SK-N-SH treated with all-trans-retinoic acid at 6 μM for 48 hours (cell line): Measurements from ENCODE around the gene SMIM41.

ENCODE experiments used
- ATAC-seq: fragments of 200-7000 bp; cut with Tn5 transposase; 3 replicates; pipeline ENCODE4 v1.9.1; 2020; ENCODE audit warnings: mild to moderate bottlenecking, moderate library complexity
- ARNTL ChIP-seq: fragments of 450-650 bp; formaldehyde crosslinking; IDR thresholded peaks from 2 replicates; pipeline ENCODE4 v1.5.0; 2020; ENCODE audit warnings: low read depth, mild to moderate bottlenecking, moderate library complexity, borderline replicate concordance
- BACH2 ChIP-seq: fragments of 250-450 bp; sonication (Bioruptor Pico); IDR thresholded peaks from 2 replicates; pipeline ENCODE4 v1.9.0; 2021; ENCODE audit warnings: mild to moderate bottlenecking, borderline replicate concordance
- CREB5 ChIP-seq: fragments of 250-450 bp; sonication (Bioruptor Pico); IDR thresholded peaks from 2 replicates; pipeline ENCODE4 v1.5.1; 2020; ENCODE audit warnings: low read depth, mild to moderate bottlenecking, moderate library complexity
- CSDC2 ChIP-seq: fragments of 250-450 bp; sonication (Bioruptor Pico); IDR thresholded peaks from 2 replicates; pipeline ENCODE4 v1.5.0; 2020; ENCODE audit warnings: mild to moderate bottlenecking, moderate library complexity
- CSRNP3 ChIP-seq: fragments of 250-450 bp; sonication (Bioruptor Pico); IDR thresholded peaks from 2 replicates; pipeline ENCODE4 v1.5.1; 2021; ENCODE audit warnings: mild to moderate bottlenecking, moderate library complexity
- ESRRG ChIP-seq: fragments of 250-450 bp; sonication (Bioruptor Pico); IDR thresholded peaks from 2 replicates; pipeline ENCODE4 v1.6.1; 2021; ENCODE audit warnings: mild to moderate bottlenecking
- GLIS3 ChIP-seq: fragments of 250-450 bp; sonication (Bioruptor Pico); IDR thresholded peaks from 2 replicates; pipeline ENCODE4 v1.5.0; 2020; ENCODE audit warnings: mild to moderate bottlenecking, moderate library complexity
- ISL1 ChIP-seq: fragments of 250-450 bp; sonication (Bioruptor Pico); IDR thresholded peaks from 2 replicates; pipeline ENCODE4 v2.1.2; 2022; ENCODE audit warnings: mild to moderate bottlenecking, moderate library complexity
- OSR1 ChIP-seq: fragments of 250-450 bp; sonication (Bioruptor Pico); IDR thresholded peaks from 2 replicates; pipeline ENCODE4 v1.8.0; 2022; ENCODE audit warnings: moderate library complexity, mild to moderate bottlenecking, inconsistent platforms
- PATZ1 ChIP-seq: fragments of 250-450 bp; sonication (Bioruptor Pico); IDR thresholded peaks from 2 replicates; pipeline ENCODE4 v1.8.0; 2020; ENCODE audit warnings: mild to moderate bottlenecking, moderate library complexity, borderline replicate concordance
- PPARA ChIP-seq: fragments of 250-450 bp; sonication (Bioruptor Pico); IDR thresholded peaks from 2 replicates; pipeline ENCODE4 v1.5.0; 2020; ENCODE audit warnings: mild to moderate bottlenecking, borderline replicate concordance
- RARB ChIP-seq: fragments of 250-450 bp; sonication (Bioruptor Pico); IDR thresholded peaks from 2 replicates; pipeline ENCODE4 v1.8.0; 2021; ENCODE audit warnings: mild to moderate bottlenecking, moderate library complexity
- SNAI2 ChIP-seq: fragments of 250-450 bp; sonication (Bioruptor Pico); IDR thresholded peaks from 2 replicates; pipeline ENCODE4 v1.5.0; 2020; ENCODE audit warnings: mild to moderate bottlenecking, moderate library complexity
- TCF4 ChIP-seq: fragments of 250-450 bp; sonication (Bioruptor Pico); IDR thresholded peaks from 2 replicates; pipeline ENCODE4 v1.8.0; 2021; ENCODE audit warnings: mild to moderate bottlenecking, moderate library complexity, borderline replicate concordance
- TOX ChIP-seq: fragments of 250-450 bp; sonication (Bioruptor Pico); IDR thresholded peaks from 2 replicates; pipeline ENCODE4 v1.8.0; 2021; ENCODE audit warnings: mild to moderate bottlenecking, moderate library complexity, borderline replicate concordance
- TSHZ2 ChIP-seq: fragments of 250-450 bp; sonication (Bioruptor Pico); IDR thresholded peaks from 2 replicates; pipeline ENCODE4 v1.5.0; 2020; ENCODE audit warnings: mild to moderate bottlenecking, moderate library complexity
- ZC3H10 ChIP-seq: fragments of 250-450 bp; sonication (Bioruptor Pico); IDR thresholded peaks from 2 replicates; pipeline ENCODE4 v1.5.1; 2021; ENCODE audit warnings: mild to moderate bottlenecking, moderate library complexity
- ZFP30 ChIP-seq: fragments of 450-650 bp; formaldehyde crosslinking; IDR thresholded peaks from 2 replicates; pipeline ENCODE4 v1.5.0; 2022; ENCODE audit warnings: mild to moderate bottlenecking, moderate library complexity
- ZNF8 ChIP-seq: fragments of 450-650 bp; formaldehyde crosslinking; IDR thresholded peaks from 2 replicates; pipeline ENCODE4 v1.5.0; 2020; ENCODE audit warnings: mild to moderate bottlenecking, moderate library complexity

Gene SMIM41

GRCh38 chr12:52061470-52062166 is 17.9 kb upstream of the SMIM41 start:
- TF ChIP-seq ARNTL (CRISPR knock-in tag) (no peak), RARB (no peak), CREB5 (CRISPR knock-in tag) (no peak), TOX (CRISPR knock-in tag) (no peak), ZFP30 (CRISPR knock-in tag) (no peak), CSRNP3 (CRISPR knock-in tag) (no peak), GLIS3 (no peak), TSHZ2 (CRISPR knock-in tag) (no peak), BACH2 (CRISPR knock-in tag) (no peak), ZNF8 (CRISPR knock-in tag) (no peak), ZC3H10 (CRISPR knock-in tag) (no peak), ESRRG (CRISPR knock-in tag) (no peak), TCF4 (CRISPR knock-in tag) (no peak), CSDC2 (CRISPR knock-in tag) (no peak), PATZ1 (CRISPR knock-in tag) (no peak), PPARA (CRISPR knock-in tag) (no peak)
- no peak; the same call in 1 of the 3 replicates for ATAC-seq

GRCh38 chr12:52062167-52063081 is 17.1 kb upstream of the SMIM41 start:
- peak; percentile 0; the same call in 2 of the 3 replicates for ATAC-seq

More at GRCh38 chr12:52062167-52063081, 17.1 kb upstream of the SMIM41 start:
- no peak for TF ChIP-seq ZFP30 (CRISPR knock-in tag)
- no peak for TF ChIP-seq ISL1 (CRISPR knock-in tag)
- TF ChIP-seq GLIS3, result no peak
- no peak for TF ChIP-seq SNAI2 (CRISPR knock-in tag)
- TF ChIP-seq BACH2 (CRISPR knock-in tag), result no peak
- TF ChIP-seq ZC3H10 (CRISPR knock-in tag), result no peak
- no peak for TF ChIP-seq TCF4 (CRISPR knock-in tag)
- no peak for TF ChIP-seq OSR1
- TF ChIP-seq CREB5 (CRISPR knock-in tag), result no peak
- TF ChIP-seq TSHZ2 (CRISPR knock-in tag), result no peak
